Measurements from ENCODE around the gene BHLHE40. TPM values are rescaled to one million over a fixed set of nuclear protein-coding genes. Genes with fewer than 3 reads are reported as not detected.

The BHLHE40 gene
- total and polyA plus RNA-seq, 9 donors: 28.6 to 264 (median 75.3) TPM

GRCh38 chr3:5017925-5018531, 38.8 kb downstream of the BHLHE40 start:
- 69 to 81% (median 81%) methylated on average over 8 of the region's 8 CpGs for WGBS, 3 donors
- no peak for TF ChIP-seq CTCF (IDR thresholded peaks at IDR 0.05)
- no peak for TF ChIP-seq POLR2A (IDR thresholded peaks at IDR 0.05)
- TF ChIP-seq EP300 (IDR thresholded peaks at IDR 0.05): no peak

GRCh38 chr3:5019411-5020241, 40.4 kb downstream of the BHLHE40 start:
- 89 to 92% (median 91%) methylated on average over 19 of the region's 19 CpGs for WGBS, 3 donors
- intact Hi-C loops (cut with DNase I): no loop called here
- H3K27ac ChIP-seq: no peak overlapping the region
- no peak for DNase-seq
- no peaks in the 10 kb centered on the region for H3K4me1 ChIP-seq (ENCODE audit: insufficient read depth)
- no peaks in the 10 kb centered on the region for H3K9me3 ChIP-seq
- no peak overlapping the region for H3K4me3 ChIP-seq
- TF ChIP-seq CTCF (IDR thresholded peaks at IDR 0.05) (no peak), POLR2A (IDR thresholded peaks at IDR 0.05) (no peak), EP300 (IDR thresholded peaks at IDR 0.05) (no peak)
- no peaks in the 10 kb centered on the region for H3K36me3 ChIP-seq
- no peaks in the 10 kb centered on the region for H3K27me3 ChIP-seq

More at GRCh38 chr3:5017925-5018531, 38.8 kb downstream of the BHLHE40 start:
- intact Hi-C loops (cut with DNase I): no loop called here
- DNase-seq: peak in 1 of 5 donors; percentile 47
- no peaks in the 10 kb centered on the region for H3K4me1 ChIP-seq (ENCODE audit: insufficient read depth)
- H3K36me3 ChIP-seq: no peaks in the 10 kb centered on the region
- H3K4me3 ChIP-seq: no peak overlapping the region
- no peaks in the 10 kb centered on the region for H3K9me3 ChIP-seq
- no peaks in the 10 kb centered on the region for H3K27me3 ChIP-seq
- no peak overlapping the region for H3K27ac ChIP-seq

GRCh38 chr3:5020242-5020722, 41.0 kb downstream of the BHLHE40 start:
- Histone ChIP-seq H3K27me3 (no peaks in the 10 kb centered on the region), H3K36me3 (no peaks in the 10 kb centered on the region), H3K4me3 (no peak overlapping the region), H3K27ac (no peak overlapping the region), H3K4me1 (ENCODE audit: insufficient read depth) (no peaks in the 10 kb centered on the region), H3K9me3 (no peaks in the 10 kb centered on the region)
- no peak for DNase-seq
- 82 to 94% (median 89%) methylated on average over 7 of the region's 7 CpGs for WGBS, 3 donors
- intact Hi-C loops (cut with DNase I): no loop called here
- TF ChIP-seq CTCF (IDR thresholded peaks at IDR 0.05) (no peak), POLR2A (IDR thresholded peaks at IDR 0.05) (no peak), EP300 (IDR thresholded peaks at IDR 0.05) (no peak)

GRCh38 chr3:5021116-5022092, 42.2 kb downstream of the BHLHE40 start:
- Histone ChIP-seq H3K36me3 (no peaks in the 10 kb centered on the region), H3K4me3 (no peak overlapping the region), H3K27me3 (no peaks in the 10 kb centered on the region), H3K27ac (no peak overlapping the region), H3K9me3 (no peaks in the 10 kb centered on the region), H3K4me1 (ENCODE audit: insufficient read depth) (peaks cover 2% of the 10 kb centered on the region)
- no peak for DNase-seq
- 92 to 95% (median 94%) methylated on average over 17 of the region's 17 CpGs for WGBS, 3 donors
- intact Hi-C loops (cut with DNase I): no loop called here
- TF ChIP-seq POLR2A (IDR thresholded peaks at IDR 0.05): no peak
- TF ChIP-seq CTCF (IDR thresholded peaks at IDR 0.05): no peak
- no peak for TF ChIP-seq EP300 (IDR thresholded peaks at IDR 0.05)
